Measurements from ENCODE around the gene DDX60.

GRCh38 chr4:168361365-168362024 is 42.9 kb upstream of the DDX60 start:
- TF ChIP-seq POLR2AphosphoS5 (IDR thresholded peaks at IDR 0.05; ENCODE audit: low read depth, low read length) (no peak), POLR2A (IDR thresholded peaks at IDR 0.05; ENCODE audit: low read depth, low read length) (no peak)
